Measurements from ENCODE around the gene NR2C2. TPM values are rescaled to one million over a fixed set of nuclear protein-coding genes. Genes with fewer than 3 reads are reported as not detected.

NR2C2 gene
- total and polyA plus RNA-seq, 2 of the 13 experiments (the other 11 are each of a cell fraction or from before 2014, with no cell fraction given): 7.8 to 11.8 TPM

GRCh38 chr3:15086263-15086662, 138.9 kb downstream of the NR2C2 start:
- POLR2A ChIA-PET: interaction anchor here (1.3 kb wide), 1 partner anchor 22 kb away, joined by 3 read pairs; the partner anchor contains the start of gene MRPS25
- no peak overlapping the region for H3K4me2 ChIP-seq (ENCODE audit: low read depth, low read length)
- BruUV-seq (replicated peaks): no TSS peak
- WGBS (ENCODE audit: low lambda C conversion rate): 93% methylated on average over 2 of the region's 2 CpGs
- intact Hi-C loops (cut with micrococcal nuclease; ENCODE audit: unreplicated experiment): no loop called here
- no peaks in the 10 kb centered on the region for H3K27me3 ChIP-seq (ENCODE audit: control insufficient read depth in 1 of 2, insufficient read depth in 2 of 2, low read length in 2 of 2)
- no peaks in the 10 kb centered on the region for H3K79me2 ChIP-seq (ENCODE audit: insufficient read depth, low read length)
- DNase-seq (ENCODE audit: low spot score) (no peak), FAIRE-seq (peak; percentile 8), ATAC-seq (peak; percentile 72)
- in situ Hi-C loops (cut with HindIII; ENCODE audit: extremely low pct_ligation_motif_present, low pct_unique_long_range_greater_than_20kb): no loop called here
- no peak for TF ChIP-seq KDM4B (CRISPR knock-in tag; IDR thresholded peaks at IDR 0.05)
- TF ChIP-seq ARID4A (CRISPR knock-in tag; IDR thresholded peaks at IDR 0.05; ENCODE audit: borderline replicate concordance): no peak
- TF ChIP-seq PTBP1 (IDR thresholded peaks at IDR 0.05; ENCODE audit: low read depth, low read length, poor library complexity, severe bottlenecking): no peak
- no peak for TF ChIP-seq ZNF562 (CRISPR knock-in tag; IDR thresholded peaks at IDR 0.05; ENCODE audit: borderline replicate concordance)
- TF ChIP-seq RNF2 (conservative IDR thresholded peaks at IDR 0.05; ENCODE audit: low read depth): no peak
- no peak for TF ChIP-seq CBFB (CRISPR knock-in tag; IDR thresholded peaks at IDR 0.05)
- no peak for TF ChIP-seq ZNF124 (CRISPR knock-in tag; IDR thresholded peaks at IDR 0.05)
- TF ChIP-seq ZMYM2 (CRISPR knock-in tag; IDR thresholded peaks at IDR 0.05): no peak
- TF ChIP-seq ZSCAN20 (CRISPR knock-in tag; IDR thresholded peaks at IDR 0.05; ENCODE audit: borderline replicate concordance): no peak
- no peak for TF ChIP-seq RORA (CRISPR knock-in tag; IDR thresholded peaks at IDR 0.05)
- no peak for TF ChIP-seq EEA1 (CRISPR knock-in tag; IDR thresholded peaks at IDR 0.05; ENCODE audit: borderline replicate concordance)
- no peak overlapping the region for H2AFZ ChIP-seq (ENCODE audit: low read length)
- no peaks in the 10 kb centered on the region for H4K20me1 ChIP-seq (ENCODE audit: insufficient read depth, low read length)
- no peak overlapping the region for H3K27ac ChIP-seq (ENCODE audit: extremely low read length, insufficient read depth, low read length)
- CTCF ChIA-PET (ENCODE audit: low intra/inter-chr PET ratio, low total read pairs): no interaction called here
- H3K36me3 ChIP-seq (replicated peaks in 1 of 2; ENCODE audit: control insufficient read depth in 1 of 2, insufficient read depth in 2 of 2, low read length in 2 of 2): peaks cover 22 to 46% of the 10 kb centered on the region in 2 experiments; a peak in 4 of 5 replicates
- no peaks in the 10 kb centered on the region for H3K9me3 ChIP-seq (ENCODE audit: low read length)
- no peak overlapping the region for H3K9ac ChIP-seq (ENCODE audit: insufficient read depth, low read depth, low read length)
- no peak overlapping the region for H3K4me3 ChIP-seq (replicated peaks in 1 of 3; ENCODE audit: insufficient read depth in 1 of 3, low read depth in 2 of 3, low read length in 3 of 3)
- H3K4me1 ChIP-seq (ENCODE audit: insufficient read depth, low read length): peaks cover 30% of the 10 kb centered on the region
